Measurements from ENCODE around the gene SPEF1.

The SPEF1 gene

DNA sequence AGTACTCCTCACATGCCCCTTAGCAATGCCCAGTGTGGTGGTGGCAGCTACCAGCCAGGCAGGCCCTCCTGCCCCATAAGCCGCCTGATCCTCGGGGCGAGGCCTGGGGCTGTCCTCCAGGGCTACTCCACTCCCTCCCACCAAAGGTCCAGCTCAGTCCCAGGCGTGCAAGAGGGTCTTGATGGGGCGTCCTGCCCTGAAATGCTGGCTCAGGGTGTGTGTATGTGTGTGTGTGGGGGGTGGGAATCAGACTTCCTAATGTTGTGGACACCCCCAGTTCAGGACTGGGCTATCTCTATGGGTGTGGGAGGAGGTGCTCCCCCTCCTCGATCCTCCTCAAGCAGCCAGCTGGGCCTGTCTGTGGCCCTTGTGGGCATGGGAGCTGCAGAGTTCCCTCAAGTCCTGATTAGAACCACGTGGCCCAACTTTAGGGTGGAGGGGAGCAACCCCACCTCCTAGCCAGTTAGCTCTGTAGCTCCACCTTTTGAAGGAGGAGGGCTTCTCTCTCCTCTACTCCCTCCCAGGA lies 41.3 kb downstream of the SPEF1 start:
- DNase-seq (no peak), ATAC-seq (peak; percentile 14)
- peaks cover 5% of the 10 kb centered on the region for H3K4me1 Mint-ChIP-seq
- peak overlapping the region in 1 of 2 donors; percentile 45 for H3K27ac Mint-ChIP-seq
- no peak overlapping the region for H3K4me3 Mint-ChIP-seq
- peaks cover 13% of the 10 kb centered on the region for H3K27me3 Mint-ChIP-seq
- H3K9me3 Mint-ChIP-seq, result no peaks in the 10 kb centered on the region

DNA sequence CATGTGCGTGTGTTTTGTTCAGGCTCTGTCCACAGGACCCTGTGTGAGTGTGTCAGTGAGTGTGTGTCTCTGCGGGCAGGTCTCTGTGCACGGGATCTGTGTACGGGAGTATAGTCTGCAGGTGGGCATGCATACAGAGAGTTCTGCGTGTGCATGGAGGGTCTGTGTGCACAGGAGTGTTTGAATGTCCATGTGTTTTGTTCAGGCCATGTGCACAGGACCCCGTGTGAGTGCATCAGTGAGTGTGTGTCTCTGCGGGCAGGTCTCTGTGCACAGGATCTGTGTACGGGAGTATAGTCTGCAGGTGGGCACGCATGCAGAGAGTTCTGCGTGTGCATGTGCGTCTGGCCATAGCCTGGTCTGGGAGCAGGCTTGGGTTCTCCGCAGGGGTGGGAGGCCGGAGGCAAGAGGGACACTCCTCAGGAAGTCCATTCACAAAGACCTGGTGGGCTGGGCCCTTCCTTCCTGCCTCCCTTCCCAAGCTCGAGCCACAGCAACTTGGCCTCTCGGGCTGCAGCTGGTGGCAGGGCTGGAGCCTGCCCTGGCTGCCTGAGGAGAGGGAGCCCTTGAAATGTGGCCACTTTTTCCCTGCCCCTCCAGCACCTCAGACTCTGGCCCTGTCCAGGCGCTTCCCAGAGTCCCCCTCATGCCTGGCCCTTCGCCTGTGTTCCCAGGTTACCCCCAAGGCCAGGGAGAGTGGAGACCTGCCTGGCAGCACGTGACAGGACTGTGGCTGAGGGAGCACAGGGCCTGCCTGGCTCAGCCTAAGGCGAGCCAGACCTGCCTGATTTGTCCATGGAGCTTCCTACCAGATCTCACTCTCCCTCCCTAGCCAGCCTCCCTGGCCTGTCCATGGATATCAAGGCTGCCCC lies 42.0 kb downstream of the SPEF1 start:
- H3K4me1 Mint-ChIP-seq, result no peaks in the 10 kb centered on the region
- ATAC-seq (no peak), DNase-seq (no peak)
- no peaks in the 10 kb centered on the region for H3K9me3 Mint-ChIP-seq
- peaks cover 9% of the 10 kb centered on the region for H3K27me3 Mint-ChIP-seq
- H3K4me3 Mint-ChIP-seq, result no peak overlapping the region
- peak overlapping the region in 1 of 2 donors; percentile 45 for H3K27ac Mint-ChIP-seq

DNA sequence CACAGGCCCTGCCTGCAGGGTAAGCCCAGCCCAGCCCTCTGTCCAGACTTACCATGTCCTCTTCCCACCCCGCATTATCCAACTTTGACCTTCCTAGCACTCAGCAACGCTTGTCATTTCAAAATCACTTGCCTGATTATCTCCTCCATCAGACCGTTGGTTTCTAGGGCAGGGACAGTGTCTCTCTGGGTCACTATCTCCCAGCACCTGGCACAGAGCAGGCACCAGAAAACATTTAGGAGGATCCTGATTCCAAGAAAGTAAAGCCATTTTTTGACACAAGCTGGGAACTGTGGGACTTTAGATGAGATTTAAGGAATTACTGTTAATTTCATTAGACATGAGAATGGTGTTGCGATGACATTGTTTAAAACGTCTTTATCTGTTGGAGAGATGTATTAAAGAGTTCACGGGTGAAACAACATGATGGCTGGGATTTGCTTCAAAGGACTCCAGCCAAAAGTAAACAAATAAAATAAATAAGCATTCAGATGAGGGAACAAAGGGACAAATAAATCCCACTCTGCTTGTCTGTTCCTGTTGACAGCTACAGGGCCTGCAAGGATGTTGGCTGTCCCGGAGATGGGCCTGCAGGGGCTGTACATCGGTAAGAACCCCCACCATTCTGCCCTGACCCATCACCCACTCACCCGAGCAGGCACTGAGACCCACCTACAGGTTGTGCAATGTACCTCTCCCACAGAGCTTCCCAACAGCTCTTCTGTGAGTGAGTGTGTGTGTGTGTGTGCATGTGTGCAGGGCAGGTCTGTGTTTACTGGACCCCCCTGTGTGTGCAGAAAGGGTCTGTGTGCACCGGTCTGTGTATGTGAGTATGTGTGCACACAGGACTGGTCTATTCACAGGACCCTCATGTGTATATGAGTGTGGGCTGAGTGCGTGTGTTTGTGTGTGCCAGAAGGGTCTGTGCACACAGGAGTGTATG lies 42.9 kb downstream of the SPEF1 start:
- no peak for DNase-seq
- H3K27ac Mint-ChIP-seq, result no peak overlapping the region
- no peak for ATAC-seq
- H3K4me3 Mint-ChIP-seq, result no peak overlapping the region
- no peaks in the 10 kb centered on the region for H3K9me3 Mint-ChIP-seq
- H3K4me1 Mint-ChIP-seq, result no peaks in the 10 kb centered on the region
- H3K27me3 Mint-ChIP-seq, result peaks cover 14% of the 10 kb centered on the region

DNA sequence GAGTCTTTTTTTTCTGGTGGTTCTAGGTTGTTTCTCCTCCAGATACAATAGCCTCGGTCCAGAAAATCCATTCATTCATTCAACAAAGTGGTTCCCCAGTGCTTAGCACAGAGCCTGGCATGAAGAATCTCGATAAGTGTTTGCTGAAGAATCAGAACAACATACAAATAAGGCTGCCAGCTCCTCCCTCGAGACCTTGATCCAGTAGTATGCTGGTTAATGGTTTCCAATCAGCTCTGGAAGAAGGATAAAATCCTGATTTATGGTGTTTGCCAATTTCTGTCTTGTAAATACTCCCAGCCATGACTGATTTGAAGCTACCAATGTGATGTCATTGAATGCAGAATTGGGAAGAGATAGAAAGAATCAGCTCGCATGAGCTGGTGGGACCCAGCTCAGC lies 45.5 kb downstream of the SPEF1 start:
- H3K27ac Mint-ChIP-seq, result no peak overlapping the region
- peaks cover 37% of the 10 kb centered on the region for H3K27me3 Mint-ChIP-seq

DNA sequence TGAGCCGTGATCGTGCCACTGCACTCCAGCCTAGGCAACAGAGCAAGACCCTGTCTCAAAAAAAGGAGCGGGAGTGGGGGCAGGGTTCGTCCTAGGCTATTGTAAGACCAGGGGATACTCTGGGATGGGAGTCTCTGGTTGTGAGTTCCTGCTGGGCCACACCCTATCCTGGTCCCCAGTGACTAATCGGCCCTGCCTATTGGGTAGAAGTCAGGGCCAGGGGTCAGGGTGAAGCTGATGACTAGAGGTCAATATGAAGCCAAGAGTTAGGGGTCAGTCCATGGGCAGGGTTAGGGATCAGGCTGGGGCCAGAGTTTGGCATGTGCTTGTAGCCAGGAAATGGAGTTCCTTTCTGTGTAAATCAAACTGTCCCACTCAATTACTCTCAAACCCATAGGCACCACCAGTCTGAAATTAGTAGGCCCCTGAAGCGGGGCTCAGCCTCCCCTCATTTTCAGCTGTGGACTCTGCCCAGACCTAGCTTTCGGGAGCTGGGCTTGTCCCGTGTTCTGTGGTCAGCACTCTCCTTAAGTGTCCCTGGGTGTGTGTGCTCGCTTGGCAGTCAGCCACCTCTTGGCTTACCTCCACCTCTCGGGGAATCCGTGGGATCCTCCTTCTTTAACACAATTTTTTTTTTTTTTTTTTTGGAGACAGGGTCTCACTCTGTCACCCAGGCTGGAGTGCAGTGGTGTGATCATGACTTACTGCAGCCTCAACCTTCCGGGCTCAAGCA lies 47.0 kb downstream of the SPEF1 start:
- DNase-seq (no peak), ATAC-seq (no peak)
- Mint-ChIP-seq H3K27me3 (peaks cover 51% of the 10 kb centered on the region), H3K27ac (peak overlapping the region in 1 of 2 donors; percentile 89), H3K9me3 (no peaks in the 10 kb centered on the region), H3K4me1 (peaks cover 6% of the 10 kb centered on the region), H3K4me3 (no peak overlapping the region)

More for the DNA sequence above, 45.5 kb downstream of the SPEF1 start:
- H3K4me3 Mint-ChIP-seq, result no peak overlapping the region
- no peak for DNase-seq
- no peaks in the 10 kb centered on the region for H3K9me3 Mint-ChIP-seq
- ATAC-seq, result no peak
- H3K4me1 Mint-ChIP-seq, result no peaks in the 10 kb centered on the region

DNA sequence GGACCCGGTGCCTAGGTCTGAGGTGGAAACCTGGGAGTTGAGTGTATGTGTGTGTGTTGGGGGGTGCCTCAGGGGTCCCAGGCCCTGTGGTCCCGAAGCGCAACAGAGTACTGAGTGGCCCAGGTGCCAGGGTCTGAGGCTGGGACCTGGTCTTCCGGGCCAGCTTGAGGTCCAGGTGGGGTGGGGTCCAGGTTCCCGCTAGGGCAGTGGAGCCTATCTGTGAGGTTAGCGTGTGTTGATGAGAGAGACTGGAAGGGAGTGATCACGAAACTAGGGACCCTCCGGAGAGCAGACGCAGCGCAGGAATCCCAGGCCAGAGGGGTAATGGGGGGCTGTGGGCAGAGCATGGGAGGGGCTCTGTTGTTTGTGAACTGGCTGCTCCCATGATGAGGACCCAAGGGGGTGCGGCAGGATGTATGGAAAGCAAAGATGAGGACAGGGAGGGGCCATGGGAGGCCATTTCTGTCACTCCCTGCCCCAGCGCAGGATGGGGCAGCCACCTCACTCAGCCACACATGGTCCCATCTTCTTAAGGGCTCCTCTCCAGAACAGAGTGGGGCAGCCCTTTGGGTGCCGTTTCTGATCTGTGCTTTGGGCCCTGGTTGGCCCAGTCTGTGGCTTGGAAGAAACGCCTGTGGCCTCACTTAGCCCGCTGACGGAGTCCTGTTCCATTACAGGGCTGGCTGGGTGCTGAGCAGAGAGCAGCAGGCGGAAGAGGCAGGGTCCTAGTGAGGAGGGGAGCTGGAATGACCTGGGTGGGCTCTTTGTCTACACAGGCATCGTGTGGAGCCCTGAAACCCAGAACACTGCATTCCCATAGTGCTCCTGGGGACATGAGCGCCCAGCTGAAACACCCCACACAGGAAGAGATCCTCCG lies 47.9 kb downstream of the SPEF1 start:
- no peak overlapping the region for H3K4me3 Mint-ChIP-seq
- peak overlapping the region in 1 of 2 donors; percentile 12 for H3K27ac Mint-ChIP-seq
- ATAC-seq (no peak), DNase-seq (no peak)
- peaks cover 56% of the 10 kb centered on the region for H3K27me3 Mint-ChIP-seq
- H3K4me1 Mint-ChIP-seq, result peaks cover 6% of the 10 kb centered on the region
- H3K9me3 Mint-ChIP-seq, result no peaks in the 10 kb centered on the region

DNA sequence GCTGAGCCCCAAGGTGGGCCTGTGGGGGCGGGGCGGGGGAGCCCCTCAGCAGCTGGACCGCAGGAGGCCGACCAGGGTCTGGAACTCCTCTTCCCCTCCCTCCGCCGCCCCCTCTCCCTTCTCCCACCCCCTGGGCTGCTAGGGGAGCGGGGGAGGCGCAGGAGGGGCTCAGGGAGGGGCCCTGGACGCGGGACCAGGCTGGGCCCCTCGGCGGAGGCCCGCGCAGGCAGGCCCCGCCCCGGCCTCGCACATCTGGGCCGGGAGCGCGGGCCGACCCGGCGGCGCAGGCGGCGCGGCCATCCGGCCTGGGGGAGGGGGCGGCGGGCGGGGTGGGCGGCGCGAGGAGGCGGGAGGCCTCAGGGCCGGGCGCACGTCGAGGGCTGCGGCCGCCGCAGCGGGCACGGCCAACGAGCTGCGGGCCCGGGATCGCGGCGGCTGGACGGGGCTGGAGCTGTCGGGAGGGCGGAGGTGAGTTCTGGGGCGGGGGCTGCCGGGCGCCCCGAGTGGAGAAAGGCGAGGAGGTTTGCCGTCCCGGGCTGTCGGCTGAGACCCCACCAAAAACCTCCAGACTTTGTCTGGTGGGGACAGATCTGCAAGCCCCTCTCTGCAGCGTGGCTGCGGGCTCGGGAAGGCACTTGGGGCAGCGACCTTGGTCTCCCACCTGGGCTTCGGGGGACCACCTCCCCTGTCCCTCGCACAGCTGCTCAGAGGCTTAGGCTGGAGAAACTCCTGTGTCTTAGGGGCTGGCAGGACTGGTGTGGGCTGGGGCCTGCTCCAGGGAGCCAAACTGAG lies 48.7 kb downstream of the SPEF1 start, which contains the start of gene HSPA12B:
Gene HSPA12B, plus strand, starts transcription at position 359 of the 792 bp plus-strand sequence. CDS start 5,990 bp downstream, outside the sequence.
- no peak within 1 kb of the TSS for H3K4me3 Mint-ChIP-seq
- peak; percentile 44 for ATAC-seq
- no peak for DNase-seq
- peaks cover 64% of the 10 kb centered on the region for H3K27me3 Mint-ChIP-seq
- H3K9me3 Mint-ChIP-seq, result no peaks in the 10 kb centered on the region
- H3K4me1 Mint-ChIP-seq, result peaks cover 6% of the 10 kb centered on the region
- peak within 1 kb of the TSS in 1 of 2 donors; percentile 21 for H3K27ac Mint-ChIP-seq

DNA sequence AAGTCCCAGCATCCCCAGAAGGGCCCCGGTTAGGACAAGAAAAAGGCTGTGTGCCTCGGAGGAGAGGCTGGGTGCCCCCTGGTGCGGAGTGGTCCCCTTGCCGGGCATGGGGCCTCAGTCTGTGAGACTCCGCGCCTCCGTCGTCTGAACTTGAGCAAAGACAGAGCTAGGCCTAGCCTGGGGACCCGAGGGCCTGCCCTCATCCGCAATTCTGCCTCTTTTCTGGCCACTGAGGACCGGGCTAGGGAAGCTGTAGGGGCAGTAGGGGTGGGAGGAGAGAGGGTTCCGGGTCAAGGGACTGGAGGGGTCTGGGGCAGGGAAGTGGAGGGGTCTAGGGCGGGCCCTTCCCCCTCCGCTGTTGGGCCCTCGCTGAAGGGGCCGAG lies 49.3 kb downstream of the SPEF1 start:
- H3K4me3 Mint-ChIP-seq, result no peak overlapping the region
- no peaks in the 10 kb centered on the region for H3K9me3 Mint-ChIP-seq
- peaks cover 6% of the 10 kb centered on the region for H3K4me1 Mint-ChIP-seq
- peak; percentile 56 for ATAC-seq
- peaks cover 70% of the 10 kb centered on the region for H3K27me3 Mint-ChIP-seq
- no peak for DNase-seq
- H3K27ac Mint-ChIP-seq, result peak overlapping the region in 1 of 2 donors; percentile 21

DNA sequence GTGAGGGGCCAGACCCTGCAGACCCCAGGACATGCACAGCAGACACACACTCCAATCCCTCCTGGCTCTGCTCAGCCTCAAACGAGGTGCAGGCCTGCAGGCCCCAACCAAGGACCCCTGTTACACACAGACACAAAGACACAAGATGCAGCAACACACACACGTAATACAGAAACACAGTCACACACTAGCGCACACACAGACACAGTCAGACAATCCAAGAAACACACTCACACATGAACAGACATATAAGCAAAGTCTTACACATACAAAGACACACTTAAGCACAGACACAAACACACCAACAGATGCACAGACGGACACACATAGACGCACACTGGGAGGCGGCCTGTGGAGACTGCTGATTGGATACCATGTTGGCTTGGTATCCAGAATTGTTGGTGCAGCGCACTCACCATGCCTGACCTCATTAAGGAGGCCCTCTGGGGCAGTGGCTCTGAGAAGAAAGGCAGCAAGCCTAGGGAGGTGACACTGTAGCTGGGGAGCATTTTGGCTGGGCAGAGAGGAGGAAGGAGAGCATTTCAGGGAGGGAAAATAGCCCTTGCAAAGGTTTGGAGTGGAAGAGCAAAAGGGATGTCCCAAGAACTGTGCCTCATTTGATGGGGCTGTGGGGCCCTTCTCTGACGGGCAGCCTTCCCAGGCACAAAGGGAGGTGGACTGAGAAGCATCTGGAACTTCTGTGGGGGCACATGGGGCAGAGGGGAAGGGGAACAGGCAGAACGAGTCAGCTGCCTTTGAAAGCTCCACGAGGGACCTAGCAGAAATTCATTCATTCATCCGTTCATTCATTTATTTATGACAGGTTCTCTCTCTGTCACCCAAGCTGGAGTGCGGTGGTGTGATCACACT lies 50.2 kb downstream of the SPEF1 start:
- no peak overlapping the region for H3K27ac Mint-ChIP-seq
- no peak overlapping the region for H3K4me3 Mint-ChIP-seq
- peaks cover 76% of the 10 kb centered on the region for H3K27me3 Mint-ChIP-seq
- no peak for ATAC-seq
- peaks cover 6% of the 10 kb centered on the region for H3K4me1 Mint-ChIP-seq
- H3K9me3 Mint-ChIP-seq, result no peaks in the 10 kb centered on the region
- DNase-seq, result no peak

DNA sequence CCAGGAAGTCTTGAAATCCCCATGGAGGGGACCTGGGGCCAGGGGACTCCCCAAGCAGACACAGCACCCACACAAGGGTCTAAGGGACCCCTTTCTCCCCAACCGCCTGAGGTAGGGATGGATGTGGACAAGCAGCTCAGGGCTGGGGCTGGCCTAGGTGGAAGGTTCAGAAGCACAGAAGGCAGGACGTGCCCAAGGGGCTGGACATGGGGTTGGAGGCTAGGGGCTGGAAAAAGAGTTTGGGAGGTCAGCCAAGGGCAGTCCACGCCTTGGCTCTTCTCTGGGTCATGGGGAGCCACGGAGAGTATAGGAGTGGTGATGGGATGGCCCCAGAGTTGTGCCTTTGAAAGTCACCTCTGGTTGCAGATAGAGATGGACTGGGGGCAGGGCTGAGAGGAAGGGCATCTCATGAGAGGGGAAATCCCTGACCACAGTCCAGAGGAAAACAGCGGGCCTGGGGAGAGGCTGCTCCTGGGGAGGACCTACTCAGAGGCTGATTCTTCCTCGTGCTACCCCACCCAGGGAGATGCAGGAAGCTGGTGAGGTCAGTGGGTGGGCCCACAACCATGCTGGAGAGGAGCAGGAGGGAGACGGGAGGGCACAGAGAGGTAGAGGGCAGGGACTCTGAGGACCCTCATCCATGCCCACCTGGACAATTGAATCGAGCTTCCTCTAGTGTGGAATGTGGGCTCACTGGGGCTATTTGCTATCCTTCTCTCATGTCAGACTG lies 51.3 kb downstream of the SPEF1 start:
- no peak for DNase-seq
- H3K9me3 Mint-ChIP-seq, result no peaks in the 10 kb centered on the region
- peaks cover 77% of the 10 kb centered on the region for H3K27me3 Mint-ChIP-seq
- H3K4me3 Mint-ChIP-seq, result no peak overlapping the region
- H3K4me1 Mint-ChIP-seq, result peaks cover 6% of the 10 kb centered on the region
- ATAC-seq, result no peak
- no peak overlapping the region for H3K27ac Mint-ChIP-seq

DNA sequence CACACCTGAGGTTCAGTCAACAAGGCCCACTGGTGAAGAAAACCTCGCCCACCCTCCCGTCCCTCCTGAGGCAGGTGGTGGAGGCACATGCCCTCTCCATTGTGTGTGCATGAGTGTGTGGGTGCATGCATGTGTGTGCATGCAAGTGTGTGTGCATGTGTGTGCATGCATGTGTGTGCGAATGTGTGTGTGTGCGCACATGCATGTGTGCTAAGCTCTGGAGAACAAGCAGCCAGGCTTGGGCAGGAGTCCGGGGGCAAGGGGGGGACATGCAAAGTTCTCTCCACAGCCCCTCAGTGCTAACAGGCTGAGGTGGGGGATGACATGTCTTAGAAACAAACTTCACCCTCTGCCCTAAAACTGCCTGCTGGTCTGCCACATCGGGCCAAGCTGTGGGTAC lies 51.9 kb downstream of the SPEF1 start:
- Mint-ChIP-seq H3K9me3 (no peaks in the 10 kb centered on the region), H3K27me3 (peaks cover 74% of the 10 kb centered on the region), H3K27ac (no peak overlapping the region), H3K4me1 (peaks cover 6% of the 10 kb centered on the region), H3K4me3 (no peak overlapping the region)
- DNase-seq, result no peak
- no peak for ATAC-seq

DNA sequence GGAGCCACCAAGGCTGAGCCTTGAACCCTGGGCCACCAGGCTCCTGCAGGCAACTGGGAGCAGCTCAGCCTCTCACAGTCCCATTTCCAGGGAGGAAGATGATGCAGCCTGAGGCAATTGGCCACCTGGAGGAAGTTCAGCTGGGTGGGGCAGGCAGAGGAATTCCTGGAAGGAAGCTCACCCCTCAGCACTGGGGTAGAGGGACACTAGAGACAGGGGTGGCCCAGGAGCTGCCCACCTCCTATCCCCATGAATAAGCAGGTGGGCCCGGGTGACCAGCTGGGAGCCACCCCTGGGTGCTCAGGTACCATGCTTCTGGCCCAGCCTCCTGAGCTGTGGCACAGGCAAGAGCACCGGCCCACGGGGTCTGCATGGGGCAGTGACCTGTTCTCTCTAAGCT lies 52.4 kb downstream of the SPEF1 start:
- ATAC-seq, result peak; percentile 16
- peaks cover 72% of the 10 kb centered on the region for H3K27me3 Mint-ChIP-seq
- no peak overlapping the region for H3K27ac Mint-ChIP-seq
- no peak for DNase-seq
- H3K4me3 Mint-ChIP-seq, result no peak overlapping the region
- no peaks in the 10 kb centered on the region for H3K9me3 Mint-ChIP-seq
- H3K4me1 Mint-ChIP-seq, result peaks cover 6% of the 10 kb centered on the region
